ENCODE measurements around the gene PI4KA.
A peak's percentile ranks its signal among the peaks of the same experiment; 100 is the strongest.
"Not testable (repeated sequence)": the region's sequence is repeated elsewhere in the genome, so short reads cannot be mapped to it uniquely, and the experiment has no call there.

The PI4KA gene

DNA sequence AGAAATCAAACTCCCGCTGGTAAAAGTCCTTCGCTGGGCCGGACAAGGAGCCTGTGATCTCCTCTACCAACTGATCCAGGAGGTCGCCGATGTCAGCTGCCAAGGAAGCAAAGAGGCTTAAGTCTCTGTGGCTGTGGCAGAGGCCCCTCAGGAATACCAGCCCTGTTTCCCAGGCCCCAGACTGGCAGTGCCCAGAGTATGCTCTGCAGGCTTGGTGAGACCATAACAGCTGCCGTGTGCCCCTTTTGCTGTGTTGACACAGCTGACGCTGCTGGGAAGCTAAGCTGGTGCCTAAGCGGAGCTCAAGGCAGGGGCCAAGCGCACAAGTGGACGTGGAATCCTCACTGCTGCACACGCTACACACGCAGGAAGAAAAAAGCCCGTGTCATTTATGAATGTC is 139.9 kb downstream of the PI4KA start:
- not testable (repeated sequence) for H3K4me3 Mint-ChIP-seq; H3K9me3 Mint-ChIP-seq; H3K27ac Mint-ChIP-seq; DNase-seq (ENCODE audit: low spot score in 2 of 2); H3K4me1 Mint-ChIP-seq; ATAC-seq
- H3K36me3 Mint-ChIP-seq = peaks cover 15% of the 10 kb centered on the region

GRCh38 chr22:20717981-20718380 is 140.6 kb downstream of the PI4KA start:
- H3K4me3 Mint-ChIP-seq; H3K9me3 Mint-ChIP-seq; H3K27ac Mint-ChIP-seq; DNase-seq (ENCODE audit: low spot score in 2 of 2); H3K4me1 Mint-ChIP-seq; ATAC-seq: not testable (repeated sequence)
- H3K36me3 Mint-ChIP-seq = peaks cover 15% of the 10 kb centered on the region

GRCh38 chr22:20717213-20717866 is 141.3 kb downstream of the PI4KA start:
- H3K9me3 Mint-ChIP-seq; ATAC-seq; DNase-seq (ENCODE audit: low spot score in 2 of 2); H3K4me3 Mint-ChIP-seq; H3K4me1 Mint-ChIP-seq: not testable (repeated sequence)
- Mint-ChIP-seq H3K27ac (peak overlapping the region; percentile 37), H3K36me3 (peaks cover 15% of the 10 kb centered on the region)

DNA sequence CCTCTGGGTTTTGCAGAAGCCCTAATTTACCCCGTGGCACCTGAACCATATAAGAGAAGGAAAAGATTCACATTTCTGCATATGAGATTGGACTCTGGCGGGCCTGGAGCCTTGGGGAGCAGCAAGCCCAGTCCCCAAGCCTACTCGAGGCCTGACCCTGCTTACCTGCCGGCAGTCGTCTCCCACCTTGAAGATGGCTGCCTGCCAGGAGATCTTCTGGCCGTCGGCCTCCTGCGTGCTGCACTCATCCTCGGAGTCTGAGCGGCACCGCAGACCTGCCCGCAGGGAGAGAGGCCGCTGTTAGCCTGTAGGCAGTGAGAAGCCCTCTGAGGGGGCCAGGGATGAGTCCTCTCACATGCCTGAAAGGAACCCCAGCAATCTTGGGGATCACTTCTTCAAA is 145.5 kb downstream of the PI4KA start:
- peaks cover 29% of the 10 kb centered on the region for H3K36me3 Mint-ChIP-seq
- ATAC-seq; DNase-seq (ENCODE audit: low spot score in 2 of 2); H3K27ac Mint-ChIP-seq; H3K9me3 Mint-ChIP-seq; H3K4me1 Mint-ChIP-seq; H3K4me3 Mint-ChIP-seq: not testable (repeated sequence)

- not testable (repeated sequence) for H3K4me1 Mint-ChIP-seq, ATAC-seq, H3K27ac Mint-ChIP-seq
These were observed 148.6 kb downstream of the PI4KA start for GRCh38 chr22:20709966-20710365.

GRCh38 chr22:20707549-20708118 is 151.0 kb downstream of the PI4KA start:
- not testable (repeated sequence) for ATAC-seq; H3K4me3 Mint-ChIP-seq; H3K27ac Mint-ChIP-seq; DNase-seq (ENCODE audit: low spot score in 2 of 2); H3K4me1 Mint-ChIP-seq; H3K9me3 Mint-ChIP-seq
- H3K36me3 Mint-ChIP-seq = peaks cover 18% of the 10 kb centered on the region

More at GRCh38 chr22:20709966-20710365, 148.6 kb downstream of the PI4KA start:
- not testable (repeated sequence) for H3K9me3 Mint-ChIP-seq; H3K4me3 Mint-ChIP-seq; DNase-seq (ENCODE audit: low spot score in 2 of 2)
- peaks cover 22% of the 10 kb centered on the region for H3K36me3 Mint-ChIP-seq

DNA sequence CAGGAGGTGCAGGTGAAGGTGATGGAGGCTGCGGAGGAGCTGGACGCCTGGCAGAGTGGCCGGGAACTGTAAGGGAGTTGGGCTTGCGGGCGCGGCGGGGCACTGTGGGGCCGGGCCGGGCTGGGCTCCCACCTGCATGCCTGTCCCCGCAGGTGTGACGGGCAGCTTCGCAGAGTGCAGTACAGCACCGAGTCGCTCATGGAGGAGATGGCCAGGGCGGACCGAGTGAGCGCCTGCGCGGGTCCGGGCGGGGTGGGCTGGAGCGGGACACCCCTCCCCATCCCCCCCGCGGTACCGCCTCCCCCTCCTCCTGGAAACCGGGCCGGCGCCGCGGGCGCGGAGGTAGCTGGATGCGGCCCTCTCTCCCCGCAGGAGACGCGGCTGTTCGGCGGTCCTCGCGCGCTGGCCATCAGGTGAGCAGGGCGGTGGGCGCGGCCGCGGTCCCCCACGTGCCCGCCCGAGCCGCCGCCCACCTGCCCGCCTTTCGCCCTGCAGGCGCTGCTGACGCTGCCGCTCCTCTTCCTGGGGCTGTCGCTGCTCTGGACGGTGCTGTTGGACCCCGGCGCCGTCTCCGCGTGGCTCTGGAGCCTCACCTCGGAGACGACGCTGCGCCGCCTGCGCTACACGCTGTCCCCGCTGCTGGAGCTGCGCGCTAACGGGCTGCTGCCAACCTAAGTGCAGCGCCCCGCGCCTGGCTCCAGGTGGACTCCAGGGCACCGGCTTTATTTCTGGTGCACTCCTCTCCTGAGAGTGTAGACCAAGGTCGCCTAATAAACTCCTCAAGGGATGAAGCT is 154.6 kb downstream of the PI4KA start:
- ATAC-seq = peak; percentile 1
- H3K36me3 Mint-ChIP-seq = not testable (repeated sequence)
- peak overlapping the region; percentile 94 for H3K4me3 Mint-ChIP-seq

DNA sequence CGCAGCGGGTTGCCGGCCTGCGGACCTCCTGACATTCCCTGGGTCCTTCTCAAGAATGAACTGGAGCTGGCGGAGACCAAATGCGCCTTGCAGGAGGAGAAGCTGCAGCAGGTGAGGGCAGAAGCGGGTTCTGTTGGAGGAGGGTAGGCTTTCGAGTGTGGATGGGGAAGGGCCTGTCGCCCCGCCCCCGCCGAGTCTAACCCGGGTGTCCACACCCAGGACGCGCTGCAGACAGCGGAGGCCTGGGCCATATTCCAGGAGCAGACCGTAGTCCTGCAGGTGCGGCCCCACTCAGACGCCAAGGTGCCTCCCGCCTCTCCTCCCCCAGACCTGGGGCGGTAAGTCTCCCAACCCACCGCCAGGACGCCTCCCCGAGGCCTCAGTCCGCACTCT is 155.2 kb downstream of the PI4KA start:
- H3K4me1 Mint-ChIP-seq; H3K9me3 Mint-ChIP-seq; DNase-seq (ENCODE audit: low spot score in 2 of 2); H3K36me3 Mint-ChIP-seq; H3K27ac Mint-ChIP-seq: not testable (repeated sequence)
- peak; percentile 53 for ATAC-seq
- H3K4me3 Mint-ChIP-seq = peak overlapping the region; percentile 94

More for the DNA sequence above, 154.6 kb downstream of the PI4KA start:
- not testable (repeated sequence) for H3K9me3 Mint-ChIP-seq, H3K4me1 Mint-ChIP-seq, H3K27ac Mint-ChIP-seq
- DNase-seq (ENCODE audit: low spot score in 2 of 2) = peak in 1 of 2 donors; percentile 65

DNA sequence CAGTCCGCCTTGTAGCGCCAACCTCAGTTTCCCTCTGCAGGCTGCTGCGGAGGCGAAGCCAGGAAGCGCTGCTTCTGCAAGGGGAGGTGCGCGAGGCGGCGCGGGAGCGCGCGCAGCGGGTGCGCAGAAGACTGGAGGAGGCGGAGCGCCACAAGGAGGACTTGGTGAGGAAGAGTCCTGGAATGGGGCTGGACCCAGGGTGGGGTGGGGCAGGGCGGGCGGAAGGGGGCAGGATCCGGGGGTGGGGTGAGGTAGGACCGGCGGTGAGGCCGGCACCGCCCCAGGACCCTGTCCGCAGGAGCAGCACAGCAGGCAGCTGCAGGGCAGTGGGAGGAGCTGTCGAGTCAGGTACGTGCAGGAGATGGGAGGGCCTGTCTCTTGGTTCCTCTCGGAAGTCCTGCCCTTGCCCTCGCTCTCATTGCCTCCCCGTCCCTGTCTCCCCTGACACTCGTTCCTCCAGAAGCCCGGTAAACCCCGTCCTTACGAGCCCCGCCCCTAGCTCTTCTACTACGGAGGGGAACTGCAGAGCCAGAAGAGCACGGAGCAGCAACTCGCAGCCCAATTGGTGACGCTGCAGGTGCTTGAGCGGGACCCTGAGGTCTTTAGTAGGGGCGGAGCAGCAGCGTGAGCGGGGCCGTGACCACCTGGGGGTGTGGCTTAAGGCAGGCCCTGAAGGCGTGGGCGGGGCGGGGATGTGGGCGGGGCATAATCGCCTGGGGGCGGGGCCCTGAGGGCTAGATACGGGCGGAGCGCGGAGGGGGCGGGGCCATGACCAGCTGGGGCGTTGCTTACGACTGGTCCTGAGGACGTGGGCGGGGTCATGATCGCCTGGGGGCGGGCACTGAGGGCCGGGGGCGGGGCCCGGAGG is 155.8 kb downstream of the PI4KA start:
- not testable (repeated sequence) for H3K4me1 Mint-ChIP-seq, H3K9me3 Mint-ChIP-seq, H3K36me3 Mint-ChIP-seq
- peak overlapping the region; percentile 94 for H3K4me3 Mint-ChIP-seq
- ATAC-seq (peak; percentile 87), DNase-seq (ENCODE audit: low spot score in 2 of 2) (peak; percentile 96 to 97)
- peak overlapping the region; percentile 96 for H3K27ac Mint-ChIP-seq

GRCh38 chr22:20702175-20702545 is 156.5 kb downstream of the PI4KA start:
- not testable (repeated sequence) for H3K36me3 Mint-ChIP-seq, H3K4me1 Mint-ChIP-seq, H3K9me3 Mint-ChIP-seq, H3K27ac Mint-ChIP-seq
- DNase-seq (ENCODE audit: low spot score in 2 of 2) = peak in 1 of 2 donors; percentile 66
- H3K4me3 Mint-ChIP-seq = peak overlapping the region; percentile 94
- peak; percentile 22 for ATAC-seq

DNA sequence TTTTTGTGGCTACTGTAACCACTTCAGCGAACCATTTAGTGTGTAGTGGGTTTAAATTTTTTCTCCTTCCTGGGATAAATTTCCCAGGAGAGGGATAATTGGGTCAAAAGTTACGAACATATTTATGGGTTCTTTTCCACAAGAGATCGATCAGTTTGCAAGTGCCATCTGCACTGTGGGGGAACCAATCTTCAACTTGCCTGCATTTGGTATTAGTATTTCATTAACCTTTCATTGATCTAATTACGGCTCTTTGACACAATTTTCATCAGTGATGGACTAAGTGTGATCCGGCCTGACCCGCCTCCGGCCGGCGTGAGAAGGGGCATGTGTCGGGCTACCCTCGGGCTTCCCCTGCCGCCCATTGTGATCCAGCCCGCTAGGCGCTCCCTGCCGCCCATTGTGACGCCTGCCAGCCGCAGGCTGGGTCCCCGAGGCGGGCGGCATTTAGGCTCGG is 156.9 kb downstream of the PI4KA start:
- not testable (repeated sequence) for H3K36me3 Mint-ChIP-seq; H3K27ac Mint-ChIP-seq; DNase-seq (ENCODE audit: low spot score in 2 of 2); H3K9me3 Mint-ChIP-seq; H3K4me1 Mint-ChIP-seq
- ATAC-seq = peak; percentile 1
- H3K4me3 Mint-ChIP-seq = peak overlapping the region; percentile 94

GRCh38 chr22:20700347-20700746 is 158.3 kb downstream of the PI4KA start:
- H3K9me3 Mint-ChIP-seq; ATAC-seq; DNase-seq (ENCODE audit: low spot score in 2 of 2); H3K27ac Mint-ChIP-seq; H3K4me1 Mint-ChIP-seq; H3K36me3 Mint-ChIP-seq; H3K4me3 Mint-ChIP-seq: not testable (repeated sequence)

GRCh38 chr22:20699856-20700255 is 158.8 kb downstream of the PI4KA start:
- H3K4me3 Mint-ChIP-seq; H3K9me3 Mint-ChIP-seq; H3K36me3 Mint-ChIP-seq; H3K27ac Mint-ChIP-seq; ATAC-seq; DNase-seq (ENCODE audit: low spot score in 2 of 2): not testable (repeated sequence)
- peaks cover 11% of the 10 kb centered on the region for H3K4me1 Mint-ChIP-seq

- not testable (repeated sequence) for H3K36me3 Mint-ChIP-seq, H3K27ac Mint-ChIP-seq, H3K9me3 Mint-ChIP-seq, H3K4me1 Mint-ChIP-seq, H3K4me3 Mint-ChIP-seq
- DNase-seq (ENCODE audit: low spot score in 2 of 2) (peak in 1 of 2 donors; percentile 81), ATAC-seq (peak; percentile 48)
These were observed 161.0 kb downstream of the PI4KA start for GRCh38 chr22:20697481-20698113.
